ENCODE measurements around the gene CIZ1.
A peak's percentile ranks its signal among the peaks of the same experiment; 100 is the strongest.

The CIZ1 gene

DNA sequence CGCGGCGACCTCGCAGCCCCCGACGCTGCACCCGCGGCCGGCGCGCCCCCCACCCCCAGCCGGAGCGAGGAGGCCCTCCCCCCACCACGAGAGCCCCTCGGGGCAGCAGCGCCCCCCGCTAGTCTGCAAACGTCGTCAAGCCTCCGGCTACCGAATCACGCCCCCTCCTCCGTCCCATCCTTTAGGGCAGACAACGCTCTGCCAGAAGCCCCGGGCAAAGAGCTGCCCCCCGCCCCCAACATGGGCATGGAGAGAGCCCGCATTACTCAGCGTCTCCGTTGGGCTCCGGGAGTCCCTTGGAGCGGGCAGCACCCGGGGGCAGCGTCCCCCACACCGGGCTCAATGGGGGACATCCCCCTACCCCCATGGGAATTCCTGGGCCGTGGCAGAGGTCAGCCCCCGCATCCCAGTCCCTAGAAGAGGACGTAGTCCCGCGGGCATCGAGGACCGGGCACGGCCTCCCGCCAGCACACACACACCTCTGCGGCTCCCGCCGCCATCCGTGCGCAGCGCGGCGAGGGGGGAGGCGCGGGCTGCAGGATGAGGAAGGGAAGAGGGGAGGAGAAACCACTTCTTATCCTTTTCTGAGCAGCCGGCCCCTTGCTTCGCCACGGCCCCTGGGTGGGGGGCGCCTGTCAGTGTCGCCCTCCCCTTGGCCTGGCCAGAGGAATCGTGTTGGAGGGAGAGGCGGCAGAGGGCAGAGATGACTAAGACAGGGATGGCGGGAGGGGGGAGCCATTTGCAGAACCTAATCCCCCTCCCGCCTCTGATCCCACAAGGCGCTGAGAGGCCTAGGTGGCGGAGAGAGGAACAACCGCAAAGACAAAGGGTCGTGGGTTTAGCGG lies 12.6 kb upstream of the CIZ1 start:
- no peaks in the 10 kb centered on the region for H3K27me3 ChIP-seq (ENCODE audit: control insufficient read depth in 1 of 2, insufficient read depth in 1 of 2, low read length in 2 of 2)
- peak overlapping the region; percentile 82 to 89 for H3K4me3 ChIP-seq (ENCODE audit: insufficient read depth in 1 of 2, low read depth in 1 of 2, low read length in 2 of 2)

DNA sequence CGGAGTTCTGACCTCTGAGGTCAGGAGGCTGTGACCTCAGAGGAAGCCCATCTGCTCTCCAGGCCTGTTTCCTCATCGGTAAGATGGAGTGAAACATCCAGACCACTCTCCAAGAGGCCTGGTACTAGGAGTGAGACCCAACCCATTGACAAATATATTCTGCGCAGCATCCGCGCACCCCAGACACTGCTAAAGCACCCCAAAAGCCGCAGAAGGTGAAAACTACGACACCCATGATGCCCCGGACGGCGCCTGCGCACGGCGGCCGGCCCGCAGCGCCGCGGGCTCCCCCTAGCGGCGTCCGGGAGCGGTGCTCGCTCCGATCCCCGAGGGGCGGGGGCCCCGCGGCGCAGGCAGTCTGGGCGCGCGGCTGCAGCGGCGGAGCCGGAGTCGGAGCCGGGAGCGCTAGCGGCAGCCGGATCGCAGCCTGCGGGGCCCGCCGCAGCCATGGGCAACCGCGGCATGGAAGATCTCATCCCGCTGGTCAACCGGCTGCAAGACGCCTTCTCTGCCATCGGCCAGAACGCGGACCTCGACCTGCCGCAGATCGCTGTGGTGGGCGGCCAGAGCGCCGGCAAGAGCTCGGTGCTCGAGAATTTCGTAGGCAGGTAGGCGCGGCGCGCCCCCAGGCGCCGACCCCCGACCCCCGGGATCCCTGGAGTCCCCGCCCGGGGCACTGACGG lies 11.8 kb upstream of the CIZ1 start, which contains the start of gene DNM1:
Gene DNM1, plus strand, starts transcription at position 356 of the 683 bp plus-strand sequence. Its CDS starts 92 bp downstream, at position 448.
- Histone ChIP-seq H3K23ac (ENCODE audit: low read length in 2 of 2) (peak within 1 kb of the TSS in 1 of 2 experiments; percentile 34), H2BK15ac (ENCODE audit: low read depth, poor library complexity, severe bottlenecking) (peak within 1 kb of the TSS; percentile 89), H3K4me2 (ENCODE audit: low read length, poor library complexity, severe bottlenecking) (peak within 1 kb of the TSS; percentile 89), H2BK120ac (ENCODE audit: low read depth, low read length) (no peak within 1 kb of the TSS), H3K4ac (ENCODE audit: low read depth in 1 of 2, low read length in 2 of 2) (no peak within 1 kb of the TSS), H4K8ac (ENCODE audit: low read length) (peak within 1 kb of the TSS; percentile 33), H3K27me3 (ENCODE audit: control insufficient read depth in 1 of 2, insufficient read depth in 1 of 2, low read length in 2 of 2) (no peaks in the 10 kb centered on the region), H2BK5ac (ENCODE audit: low read depth, low read length, poor library complexity, severe bottlenecking) (no peak within 1 kb of the TSS), H2BK12ac (ENCODE audit: low read length in 2 of 2) (peak within 1 kb of the TSS in 1 of 2 experiments; percentile 37), H2AFZ (ENCODE audit: low read depth, low read length) (peak within 1 kb of the TSS; percentile 54), H2AK5ac (ENCODE audit: low read length, severe bottlenecking) (no peak within 1 kb of the TSS), H3K14ac (ENCODE audit: low read length in 2 of 2) (no peak within 1 kb of the TSS), H3K9ac (ENCODE audit: low read length) (peak within 1 kb of the TSS; percentile 84), H4K91ac (ENCODE audit: low read length) (no peak within 1 kb of the TSS), H3K27ac (ENCODE audit: low read length, poor library complexity, severe bottlenecking) (peak within 1 kb of the TSS; percentile 67), H3K9me3 (ENCODE audit: control insufficient read depth, low read length) (no peaks in the 10 kb centered on the region), H3K79me1 (replicated peaks; ENCODE audit: low read length, poor library complexity, severe bottlenecking) (peaks cover 19% of the 10 kb centered on the region), H3K4me3 (ENCODE audit: insufficient read depth in 1 of 2, low read depth in 1 of 2, low read length in 2 of 2) (peak within 1 kb of the TSS; percentile 82 to 89), H3K18ac (ENCODE audit: low read depth in 1 of 2, low read length in 2 of 2) (peak within 1 kb of the TSS; percentile 45 to 67), H3K36me3 (ENCODE audit: control insufficient read depth in 1 of 2, insufficient read depth in 2 of 2, low read depth in 1 of 2, low read length in 2 of 2) (peaks cover 2 to 18% of the 10 kb centered on the region in 2 experiments), H3K4me1 (ENCODE audit: control insufficient read depth, insufficient read depth, low read depth, low read length) (peaks cover 31% of the 10 kb centered on the region)
- WGBS, result under 1% methylated on average over 48 of the region's 72 CpGs
- DNase-seq, result peak; percentile 56

More for the DNA sequence above, 12.6 kb upstream of the CIZ1 start:
- Histone ChIP-seq H4K8ac (ENCODE audit: low read length) (peak overlapping the region; percentile 33), H3K18ac (ENCODE audit: low read depth in 1 of 2, low read length in 2 of 2) (peak overlapping the region; percentile 45 to 67), H2BK120ac (ENCODE audit: low read depth, low read length) (no peak overlapping the region), H3K14ac (ENCODE audit: low read length in 2 of 2) (no peak overlapping the region), H2AK5ac (ENCODE audit: low read length, severe bottlenecking) (peak overlapping the region; percentile 29), H3K9ac (ENCODE audit: low read length) (peak overlapping the region; percentile 84), H3K4me2 (ENCODE audit: low read length, poor library complexity, severe bottlenecking) (peak overlapping the region; percentile 89), H3K79me1 (replicated peaks; ENCODE audit: low read length, poor library complexity, severe bottlenecking) (peaks cover 27% of the 10 kb centered on the region), H4K91ac (ENCODE audit: low read length) (no peak overlapping the region), H3K27ac (ENCODE audit: low read length, poor library complexity, severe bottlenecking) (no peak overlapping the region), H2AFZ (ENCODE audit: low read depth, low read length) (peak overlapping the region; percentile 54), H3K4me1 (ENCODE audit: control insufficient read depth, insufficient read depth, low read depth, low read length) (peaks cover 36% of the 10 kb centered on the region), H2BK15ac (ENCODE audit: low read depth, poor library complexity, severe bottlenecking) (peak overlapping the region; percentile 89), H3K23ac (ENCODE audit: low read length in 2 of 2) (peak overlapping the region in 1 of 2 experiments; percentile 34), H3K9me3 (ENCODE audit: control insufficient read depth, low read length) (no peaks in the 10 kb centered on the region), H3K4ac (ENCODE audit: low read depth in 1 of 2, low read length in 2 of 2) (no peak overlapping the region), H3K36me3 (ENCODE audit: control insufficient read depth in 1 of 2, insufficient read depth in 2 of 2, low read depth in 1 of 2, low read length in 2 of 2) (peaks cover 0 to 25% of the 10 kb centered on the region in 2 experiments), H2BK12ac (ENCODE audit: low read length in 2 of 2) (no peak overlapping the region), H2BK5ac (ENCODE audit: low read depth, low read length, poor library complexity, severe bottlenecking) (no peak overlapping the region)
- under 1% methylated on average over 45 of the region's 67 CpGs for WGBS
- peak; percentile 58 for DNase-seq

DNA sequence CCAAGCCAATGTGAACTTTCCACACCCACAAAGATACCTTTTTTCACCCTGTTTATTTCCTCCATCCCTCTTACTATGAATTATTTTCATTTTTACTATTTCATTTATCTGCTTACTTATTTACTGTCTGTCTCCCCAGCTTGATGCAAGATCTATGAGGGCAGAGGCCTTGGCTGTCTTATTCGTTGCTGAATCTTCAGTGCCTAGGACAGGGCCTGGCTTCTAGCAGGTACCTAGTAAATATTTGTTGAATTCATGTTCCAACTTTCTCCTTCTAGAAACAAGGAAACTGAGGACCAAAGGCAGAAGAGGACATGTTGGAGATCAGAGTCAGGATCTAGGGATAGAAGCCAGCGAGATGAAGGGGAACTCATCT lies 11.3 kb upstream of the CIZ1 start:
- Histone ChIP-seq H2AK5ac (ENCODE audit: low read length, severe bottlenecking) (no peak overlapping the region), H4K8ac (ENCODE audit: low read length) (no peak overlapping the region), H2AFZ (ENCODE audit: low read depth, low read length) (no peak overlapping the region), H3K27me3 (ENCODE audit: control insufficient read depth in 1 of 2, insufficient read depth in 1 of 2, low read length in 2 of 2) (no peaks in the 10 kb centered on the region), H3K4me3 (ENCODE audit: insufficient read depth in 1 of 2, low read depth in 1 of 2, low read length in 2 of 2) (peak overlapping the region in 1 of 2 experiments; percentile 89), H2BK5ac (ENCODE audit: low read depth, low read length, poor library complexity, severe bottlenecking) (no peak overlapping the region), H3K18ac (ENCODE audit: low read depth in 1 of 2, low read length in 2 of 2) (no peak overlapping the region), H2BK15ac (ENCODE audit: low read depth, poor library complexity, severe bottlenecking) (no peak overlapping the region), H3K27ac (ENCODE audit: low read length, poor library complexity, severe bottlenecking) (peak overlapping the region; percentile 67), H3K4me1 (ENCODE audit: control insufficient read depth, insufficient read depth, low read depth, low read length) (peaks cover 31% of the 10 kb centered on the region), H3K9me3 (ENCODE audit: control insufficient read depth, low read length) (no peaks in the 10 kb centered on the region), H2BK12ac (ENCODE audit: low read length in 2 of 2) (no peak overlapping the region), H3K14ac (ENCODE audit: low read length in 2 of 2) (no peak overlapping the region), H3K36me3 (ENCODE audit: control insufficient read depth in 1 of 2, insufficient read depth in 2 of 2, low read depth in 1 of 2, low read length in 2 of 2) (peaks cover 6 to 15% of the 10 kb centered on the region in 2 experiments), H4K91ac (ENCODE audit: low read length) (no peak overlapping the region), H3K9ac (ENCODE audit: low read length) (peak overlapping the region; percentile 13), H2BK120ac (ENCODE audit: low read depth, low read length) (no peak overlapping the region), H3K4me2 (ENCODE audit: low read length, poor library complexity, severe bottlenecking) (peak overlapping the region; percentile 59), H3K79me1 (replicated peaks; ENCODE audit: low read length, poor library complexity, severe bottlenecking) (peaks cover 17% of the 10 kb centered on the region), H3K23ac (ENCODE audit: low read length in 2 of 2) (no peak overlapping the region), H3K4ac (ENCODE audit: low read depth in 1 of 2, low read length in 2 of 2) (no peak overlapping the region)
- DNase-seq, result no peak
- WGBS, result 47% methylated on average over 2 of the region's 2 CpGs
